ENCODE results near the gene SPOUT1.

DNA sequence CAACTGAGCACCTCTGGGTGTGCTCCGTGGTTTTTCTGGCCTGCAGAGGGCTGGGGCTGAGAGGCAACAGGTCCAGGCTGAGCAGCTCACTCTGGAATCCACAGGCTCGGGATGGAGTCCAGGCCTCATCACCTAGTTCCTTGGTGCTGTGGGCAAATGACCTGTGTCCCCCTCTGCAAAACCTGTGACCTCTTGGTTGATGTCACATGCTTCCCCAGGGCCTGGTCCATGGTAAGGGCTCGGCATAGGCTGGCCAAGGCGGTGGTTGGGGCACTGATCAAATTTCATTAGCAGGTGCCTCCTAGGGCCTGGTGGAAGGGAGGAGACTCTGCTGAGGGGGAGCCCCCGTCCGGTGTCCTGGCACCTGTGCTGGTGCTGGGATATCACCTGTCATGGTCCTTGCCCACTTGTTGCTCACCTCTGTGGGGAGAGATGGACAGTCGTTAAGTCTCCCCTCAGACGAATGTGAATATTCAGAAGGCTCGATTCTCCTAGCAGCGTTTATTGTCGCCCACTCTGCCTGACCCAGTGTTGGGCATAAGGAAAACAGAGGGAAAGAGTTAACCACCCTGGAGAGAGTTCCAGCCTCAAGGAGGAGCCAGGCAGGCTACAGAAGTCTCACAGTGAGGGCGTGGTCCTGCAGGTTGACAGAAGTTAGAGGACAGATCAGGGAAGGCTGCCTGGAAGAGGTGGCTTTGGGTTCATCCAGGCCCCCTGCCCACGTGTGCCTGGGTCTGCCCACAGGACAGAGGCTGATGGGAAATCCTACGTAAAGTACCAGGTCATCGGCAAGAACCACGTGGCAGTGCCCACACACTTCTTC lies 7.8 kb downstream of the SPOUT1 start:
- no peak for TF ChIP-seq POLR2A (IDR thresholded peaks at IDR 0.05; ENCODE audit: borderline replicate concordance, extremely low read depth, insufficient read depth, insufficient read length)
- no peak for TF ChIP-seq CTCF (IDR thresholded peaks at IDR 0.05 in 2 of 3, conservative IDR thresholded peaks at IDR 0.05 in 1 of 3; ENCODE audit: borderline replicate concordance in 1 of 3, insufficient read depth in 1 of 3, low read depth in 2 of 3, low read length in 2 of 3)
- no peak for TF ChIP-seq CBX3 (IDR thresholded peaks at IDR 0.05; ENCODE audit: low read depth)
- TF ChIP-seq EZH2 (IDR thresholded peaks at IDR 0.05), result no peak
- TF ChIP-seq TCF7L2 (IDR thresholded peaks at IDR 0.05; ENCODE audit: borderline replicate concordance, extremely low read depth, insufficient read depth, insufficient read length), result no peak
- TF ChIP-seq, protein P1, sequence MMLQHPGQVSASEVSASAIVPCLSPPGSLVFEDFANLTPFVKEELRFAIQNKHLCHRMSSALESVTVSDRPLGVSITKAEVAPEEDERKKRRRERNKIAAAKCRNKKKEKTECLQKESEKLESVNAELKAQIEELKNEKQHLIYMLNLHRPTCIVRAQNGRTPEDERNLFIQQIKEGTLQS (IDR thresholded peaks at IDR 0.05), result no peak
- no peak for TF ChIP-seq RAD21 (IDR thresholded peaks at IDR 0.05; ENCODE audit: low read depth)
- no peak for TF ChIP-seq ELF1 (IDR thresholded peaks at IDR 0.05; ENCODE audit: borderline replicate concordance, low read depth)
- TF ChIP-seq MAX (IDR thresholded peaks at IDR 0.05), result no peak
- TF ChIP-seq REST (IDR thresholded peaks at IDR 0.05; ENCODE audit: low read depth), result no peak
- TF ChIP-seq SIN3A (IDR thresholded peaks at IDR 0.05; ENCODE audit: low read depth), result no peak
- TF ChIP-seq JUND (IDR thresholded peaks at IDR 0.05), result no peak
- TF ChIP-seq EZH2phosphoT487 (IDR thresholded peaks at IDR 0.05; ENCODE audit: borderline replicate concordance), result no peak

Measured in HCT116 (cell line).